Kidney epithelial cell (primary cell): ENCODE results near the gene CFAP43. TPM values are rescaled to one million over a fixed set of nuclear protein-coding genes. Genes with fewer than 3 reads are reported as not detected.
A peak's percentile ranks its signal among the peaks of the same experiment; 100 is the strongest.

Experiments
- DNase-seq: peaks from one replicate; pipeline ENCODE4 v3.0.0-alpha.2; 2010; ENCODE audit warnings: low read depth
- H3K27me3 ChIP-seq: 2 replicates; pipeline ENCODE4 v1.6.0; 2011; ENCODE audit warnings: low read length; ENCODE audit not compliant: control insufficient read depth, insufficient read depth
- H3K36me3 ChIP-seq: 2 replicates; pipeline ENCODE4 v1.5.1; 2011; ENCODE audit warnings: low read length; ENCODE audit not compliant: control insufficient read depth, insufficient read depth
- H3K4me3 ChIP-seq: 2 replicates; pipeline ENCODE4 v1.5.1; 2011; ENCODE audit warnings: low read depth, mild to moderate bottlenecking, control low read depth, low read length
- CTCF ChIP-seq: IDR thresholded peaks from 2 replicates; pipeline ENCODE4 v1.5.1; 2011; ENCODE audit warnings: mild to moderate bottlenecking, moderate library complexity, low read length, control low read depth, inconsistent platforms; ENCODE audit not compliant: insufficient read depth, poor library complexity, severe bottlenecking
- total RNA-seq: library from RNA; depleted of rRNA; stranded (reverse); fragments of >200 nt; gene quantifications from 2 replicates; pipeline ENCODE4 v1.2.3, GENCODE V29; 2015

The CFAP43 gene
- total RNA-seq, 1 donor from 2014 or later: 0.75 TPM

GRCh38 chr10:104084482-104085142 lies 147.6 kb downstream of the CFAP43 start:
- DNase-seq: no peak
- TF ChIP-seq CTCF: no peak
- no peaks in the 10 kb centered on the region for H3K27me3 ChIP-seq
- H3K36me3 ChIP-seq: no peaks in the 10 kb centered on the region
- H3K4me3 ChIP-seq: no peak overlapping the region

GRCh38 chr10:104081998-104082397 lies 150.2 kb downstream of the CFAP43 start:
- no peak for TF ChIP-seq CTCF
- Histone ChIP-seq H3K27me3 (no peaks in the 10 kb centered on the region), H3K4me3 (no peak overlapping the region), H3K36me3 (no peaks in the 10 kb centered on the region)
- DNase-seq: no peak

GRCh38 chr10:104080762-104081161 lies 151.4 kb downstream of the CFAP43 start:
- no peaks in the 10 kb centered on the region for H3K27me3 ChIP-seq
- DNase-seq: no peak
- peak; percentile 50 for TF ChIP-seq CTCF
- no peaks in the 10 kb centered on the region for H3K36me3 ChIP-seq
- no peak overlapping the region for H3K4me3 ChIP-seq

Other genes starting within 250 kb of the CFAP43 start
- 0.21 and 0.33 TPM in 2 replicates for gene COL17A1, start 146.5 kb downstream of the CFAP43 start, total RNA-seq
- 11.0 and 12.8 TPM in 2 replicates for gene SFR1, start 110.2 kb downstream of the CFAP43 start, total RNA-seq
- gene GSTO1, start 22.5 kb upstream of the CFAP43 start, total RNA-seq: 352 and 414 TPM in 2 replicates
- gene GSTO2, start 36.8 kb upstream of the CFAP43 start, total RNA-seq: 22.0 and 24.0 TPM in 2 replicates
- gene ITPRIP, start 106.1 kb upstream of the CFAP43 start, total RNA-seq: 34.8 and 41.1 TPM in 2 replicates
- gene CFAP58, start 121.5 kb upstream of the CFAP43 start, total RNA-seq: 0.75 TPM in 2 replicates